ENCODE measurements around the gene MICAL3.

DNA sequence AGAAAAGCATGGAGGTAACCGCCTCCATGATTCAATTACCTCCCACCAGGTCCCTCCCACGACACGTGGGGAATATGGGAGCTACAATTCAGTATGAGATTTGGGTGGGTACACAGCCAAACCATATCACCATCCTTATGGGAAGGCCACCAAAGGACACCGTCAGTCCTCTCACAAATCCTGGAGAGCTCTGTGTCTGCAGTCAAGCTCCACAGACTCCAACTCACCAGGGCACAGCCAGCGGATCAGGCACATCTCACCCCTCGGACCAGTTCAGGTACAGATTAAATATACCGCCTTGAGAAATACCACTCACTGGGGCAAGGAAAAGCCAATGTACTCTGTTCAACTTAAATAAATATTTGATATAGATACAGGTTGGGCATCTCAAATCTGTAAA is 100.3 kb downstream of the MICAL3 start:
- TF ChIP-seq, protein P1, sequence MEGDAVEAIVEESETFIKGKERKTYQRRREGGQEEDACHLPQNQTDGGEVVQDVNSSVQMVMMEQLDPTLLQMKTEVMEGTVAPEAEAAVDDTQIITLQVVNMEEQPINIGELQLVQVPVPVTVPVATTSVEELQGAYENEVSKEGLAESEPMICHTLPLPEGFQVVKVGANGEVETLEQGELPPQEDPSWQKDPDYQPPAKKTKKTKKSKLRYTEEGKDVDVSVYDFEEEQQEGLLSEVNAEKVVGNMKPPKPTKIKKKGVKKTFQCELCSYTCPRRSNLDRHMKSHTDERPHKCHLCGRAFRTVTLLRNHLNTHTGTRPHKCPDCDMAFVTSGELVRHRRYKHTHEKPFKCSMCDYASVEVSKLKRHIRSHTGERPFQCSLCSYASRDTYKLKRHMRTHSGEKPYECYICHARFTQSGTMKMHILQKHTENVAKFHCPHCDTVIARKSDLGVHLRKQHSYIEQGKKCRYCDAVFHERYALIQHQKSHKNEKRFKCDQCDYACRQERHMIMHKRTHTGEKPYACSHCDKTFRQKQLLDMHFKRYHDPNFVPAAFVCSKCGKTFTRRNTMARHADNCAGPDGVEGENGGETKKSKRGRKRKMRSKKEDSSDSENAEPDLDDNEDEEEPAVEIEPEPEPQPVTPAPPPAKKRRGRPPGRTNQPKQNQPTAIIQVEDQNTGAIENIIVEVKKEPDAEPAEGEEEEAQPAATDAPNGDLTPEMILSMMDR (IDR thresholded peaks at IDR 0.05), result no peak
- no peak for TF ChIP-seq EP300 (IDR thresholded peaks at IDR 0.05)

All from tibial nerve (tissue), 4 donors.